ENCODE measurements around the gene TTC16.

The TTC16 gene

DNA sequence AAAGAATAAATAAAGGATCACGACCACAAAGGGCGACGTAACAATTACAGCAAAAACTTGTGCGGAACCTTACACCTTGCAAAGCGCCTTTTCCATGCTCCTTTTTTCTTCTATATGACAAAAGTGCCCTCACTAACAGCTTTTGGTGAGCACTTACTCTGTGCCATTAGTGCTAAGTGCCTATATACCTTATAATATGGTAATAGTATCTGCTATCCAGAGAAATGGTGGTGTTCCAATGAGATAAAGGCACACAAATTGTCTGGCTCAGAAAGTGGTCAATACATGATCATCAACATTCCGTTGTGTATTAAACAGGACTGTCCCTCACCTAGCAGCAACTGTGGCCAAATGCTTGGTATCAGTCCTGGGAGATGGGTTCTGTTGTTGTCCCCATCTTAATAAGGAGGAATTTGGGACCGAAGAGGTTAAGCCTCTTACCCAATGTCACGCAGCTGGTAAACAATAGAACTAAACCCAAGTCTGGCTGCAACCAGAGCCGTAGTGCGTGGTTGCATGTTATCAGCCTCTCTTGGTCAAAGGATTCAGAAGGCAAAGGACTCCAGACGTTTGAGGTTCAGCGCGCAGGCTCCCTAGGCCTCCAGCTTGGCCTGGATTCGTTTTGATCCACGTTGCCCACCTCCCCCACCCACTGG is 19.8 kb downstream of the TTC16 start:
- Histone ChIP-seq H3K27ac (ENCODE audit: low read depth, low read length) (no peak overlapping the region), H3K36me3 (ENCODE audit: insufficient read depth, low read length) (no peaks in the 10 kb centered on the region), H3K27me3 (ENCODE audit: control insufficient read depth in 1 of 2, insufficient read depth in 2 of 2, low read length in 2 of 2) (no peaks in the 10 kb centered on the region), H3K4me3 (ENCODE audit: low read depth in 1 of 2, low read length in 2 of 2) (no peak overlapping the region), H3K9ac (ENCODE audit: low read length) (no peak overlapping the region), H3K9me3 (ENCODE audit: low read length) (no peaks in the 10 kb centered on the region), H3K4me1 (ENCODE audit: insufficient read depth, low read length) (peaks cover 25% of the 10 kb centered on the region)

GRCh38 chr9:127738666-127739065 is 22.8 kb downstream of the TTC16 start:
- Histone ChIP-seq H3K27me3 (ENCODE audit: control insufficient read depth in 1 of 2, insufficient read depth in 2 of 2, low read length in 2 of 2) (peaks cover 0 to 10% of the 10 kb centered on the region in 2 donors), H3K4me1 (ENCODE audit: insufficient read depth, low read length) (peaks cover 19% of the 10 kb centered on the region), H3K9ac (ENCODE audit: low read length) (no peak overlapping the region), H3K36me3 (ENCODE audit: insufficient read depth, low read length) (no peaks in the 10 kb centered on the region), H3K9me3 (ENCODE audit: low read length) (no peaks in the 10 kb centered on the region), H3K27ac (ENCODE audit: low read depth, low read length) (no peak overlapping the region), H3K4me3 (ENCODE audit: low read depth in 1 of 2, low read length in 2 of 2) (no peak overlapping the region)

- no peaks in the 10 kb centered on the region for H3K36me3 ChIP-seq (ENCODE audit: insufficient read depth, low read length)
- H3K27me3 ChIP-seq (ENCODE audit: control insufficient read depth in 1 of 2, insufficient read depth in 2 of 2, low read length in 2 of 2): peaks cover 0 to 10% of the 10 kb centered on the region in 2 donors
- no peak overlapping the region for H3K4me3 ChIP-seq (ENCODE audit: low read depth in 1 of 2, low read length in 2 of 2)
- peaks cover 10% of the 10 kb centered on the region for H3K4me1 ChIP-seq (ENCODE audit: insufficient read depth, low read length)
- H3K27ac ChIP-seq (ENCODE audit: low read depth, low read length): peak overlapping the region; percentile 23
- H3K9ac ChIP-seq (ENCODE audit: low read length): no peak overlapping the region
- H3K9me3 ChIP-seq (ENCODE audit: low read length): no peaks in the 10 kb centered on the region
Observed at GRCh38 chr9:127739614-127740330, 23.9 kb downstream of the TTC16 start.

- Histone ChIP-seq H3K27me3 (ENCODE audit: control insufficient read depth in 1 of 2, insufficient read depth in 2 of 2, low read length in 2 of 2) (peaks cover 0 to 10% of the 10 kb centered on the region in 2 donors), H3K9me3 (ENCODE audit: low read length) (no peaks in the 10 kb centered on the region), H3K4me3 (ENCODE audit: low read depth in 1 of 2, low read length in 2 of 2) (no peak overlapping the region), H3K36me3 (ENCODE audit: insufficient read depth, low read length) (no peaks in the 10 kb centered on the region), H3K4me1 (ENCODE audit: insufficient read depth, low read length) (peaks cover 4% of the 10 kb centered on the region), H3K27ac (ENCODE audit: low read depth, low read length) (no peak overlapping the region), H3K9ac (ENCODE audit: low read length) (no peak overlapping the region)
Observed at GRCh38 chr9:127741831-127742434, 26.1 kb downstream of the TTC16 start.

- H3K9me3 ChIP-seq (ENCODE audit: low read length): no peaks in the 10 kb centered on the region
- peaks cover 0 to 10% of the 10 kb centered on the region in 2 donors for H3K27me3 ChIP-seq (ENCODE audit: control insufficient read depth in 1 of 2, insufficient read depth in 2 of 2, low read length in 2 of 2)
- no peak overlapping the region for H3K4me3 ChIP-seq (ENCODE audit: low read depth in 1 of 2, low read length in 2 of 2)
- H3K4me1 ChIP-seq (ENCODE audit: insufficient read depth, low read length): peaks cover 4% of the 10 kb centered on the region
- no peak overlapping the region for H3K9ac ChIP-seq (ENCODE audit: low read length)
- no peaks in the 10 kb centered on the region for H3K36me3 ChIP-seq (ENCODE audit: insufficient read depth, low read length)
- H3K27ac ChIP-seq (ENCODE audit: low read depth, low read length): no peak overlapping the region
Observed at GRCh38 chr9:127742435-127743088, 26.7 kb downstream of the TTC16 start.

DNA sequence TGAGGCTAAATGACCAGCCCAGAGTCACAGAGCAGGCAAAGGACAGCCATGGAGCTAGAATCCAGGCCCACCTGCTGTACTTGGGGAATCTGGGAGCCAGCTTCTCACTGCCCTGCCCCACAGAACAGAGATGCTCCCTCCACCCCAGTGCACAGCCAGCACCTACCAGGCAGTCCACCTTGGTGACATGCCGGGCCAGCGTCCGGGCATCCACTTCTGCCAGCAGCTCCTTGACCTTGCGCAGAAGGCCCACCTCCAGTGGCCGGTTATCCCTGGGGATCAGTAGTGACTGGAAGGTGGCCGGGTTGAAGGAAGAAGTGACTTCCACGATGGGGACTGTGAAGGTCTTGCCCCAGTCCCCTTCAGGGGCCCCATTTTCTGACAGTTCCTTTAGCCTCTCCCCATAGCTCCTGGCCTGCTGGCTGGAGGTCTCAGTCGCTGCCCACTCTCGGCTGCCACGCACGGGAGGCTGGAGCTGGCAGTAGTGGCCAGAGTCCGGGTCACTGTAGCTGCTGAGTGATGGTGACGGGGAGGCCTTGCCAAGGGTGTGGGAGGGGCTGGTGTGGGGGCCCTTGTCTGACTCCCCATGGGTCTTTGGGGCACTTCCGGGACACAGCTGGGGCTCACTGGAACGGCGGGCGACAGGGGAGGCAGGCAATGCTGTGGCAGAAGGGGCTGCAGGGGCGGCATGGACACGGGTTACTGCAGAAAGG is 28.7 kb downstream of the TTC16 start:
- H3K4me3 ChIP-seq (ENCODE audit: low read depth in 1 of 2, low read length in 2 of 2): no peak overlapping the region
- no peaks in the 10 kb centered on the region for H3K36me3 ChIP-seq (ENCODE audit: insufficient read depth, low read length)
- H3K9me3 ChIP-seq (ENCODE audit: low read length): no peaks in the 10 kb centered on the region
- H3K27me3 ChIP-seq (ENCODE audit: control insufficient read depth in 1 of 2, insufficient read depth in 2 of 2, low read length in 2 of 2): peaks cover 0 to 10% of the 10 kb centered on the region in 2 donors
- H3K27ac ChIP-seq (ENCODE audit: low read depth, low read length): no peak overlapping the region
- H3K9ac ChIP-seq (ENCODE audit: low read length): no peak overlapping the region
- peaks cover 4% of the 10 kb centered on the region for H3K4me1 ChIP-seq (ENCODE audit: insufficient read depth, low read length)

GRCh38 chr9:127746959-127747569 is 31.2 kb downstream of the TTC16 start:
- no peaks in the 10 kb centered on the region for H3K36me3 ChIP-seq (ENCODE audit: insufficient read depth, low read length)
- no peak overlapping the region for H3K27ac ChIP-seq (ENCODE audit: low read depth, low read length)
- no peaks in the 10 kb centered on the region for H3K4me1 ChIP-seq (ENCODE audit: insufficient read depth, low read length)

GRCh38 chr9:127749090-127749787 is 33.4 kb downstream of the TTC16 start:
- Histone ChIP-seq H3K36me3 (ENCODE audit: insufficient read depth, low read length) (no peaks in the 10 kb centered on the region), H3K9me3 (ENCODE audit: low read length) (no peaks in the 10 kb centered on the region), H3K4me1 (ENCODE audit: insufficient read depth, low read length) (no peaks in the 10 kb centered on the region), H3K9ac (ENCODE audit: low read length) (no peak overlapping the region), H3K4me3 (ENCODE audit: low read depth in 1 of 2, low read length in 2 of 2) (no peak overlapping the region), H3K27ac (ENCODE audit: low read depth, low read length) (no peak overlapping the region), H3K27me3 (ENCODE audit: control insufficient read depth in 1 of 2, insufficient read depth in 2 of 2, low read length in 2 of 2) (peaks cover 4 to 24% of the 10 kb centered on the region in 2 donors)

More at GRCh38 chr9:127746959-127747569, 31.2 kb downstream of the TTC16 start:
- Histone ChIP-seq H3K9ac (ENCODE audit: low read length) (no peak overlapping the region), H3K4me3 (ENCODE audit: low read depth in 1 of 2, low read length in 2 of 2) (no peak overlapping the region), H3K27me3 (ENCODE audit: control insufficient read depth in 1 of 2, insufficient read depth in 2 of 2, low read length in 2 of 2) (peaks cover 0 to 14% of the 10 kb centered on the region in 2 donors), H3K9me3 (ENCODE audit: low read length) (no peaks in the 10 kb centered on the region)

- no peaks in the 10 kb centered on the region for H3K36me3 ChIP-seq (ENCODE audit: insufficient read depth, low read length)
- no peak overlapping the region for H3K4me3 ChIP-seq (ENCODE audit: low read depth in 1 of 2, low read length in 2 of 2)
- H3K9ac ChIP-seq (ENCODE audit: low read length): no peak overlapping the region
- H3K4me1 ChIP-seq (ENCODE audit: insufficient read depth, low read length): no peaks in the 10 kb centered on the region
- H3K9me3 ChIP-seq (ENCODE audit: low read length): no peaks in the 10 kb centered on the region
- peaks cover 9 to 29% of the 10 kb centered on the region in 2 donors for H3K27me3 ChIP-seq (ENCODE audit: control insufficient read depth in 1 of 2, insufficient read depth in 2 of 2, low read length in 2 of 2)
- H3K27ac ChIP-seq (ENCODE audit: low read depth, low read length): no peak overlapping the region
Observed at GRCh38 chr9:127751269-127752054, 35.6 kb downstream of the TTC16 start.

DNA sequence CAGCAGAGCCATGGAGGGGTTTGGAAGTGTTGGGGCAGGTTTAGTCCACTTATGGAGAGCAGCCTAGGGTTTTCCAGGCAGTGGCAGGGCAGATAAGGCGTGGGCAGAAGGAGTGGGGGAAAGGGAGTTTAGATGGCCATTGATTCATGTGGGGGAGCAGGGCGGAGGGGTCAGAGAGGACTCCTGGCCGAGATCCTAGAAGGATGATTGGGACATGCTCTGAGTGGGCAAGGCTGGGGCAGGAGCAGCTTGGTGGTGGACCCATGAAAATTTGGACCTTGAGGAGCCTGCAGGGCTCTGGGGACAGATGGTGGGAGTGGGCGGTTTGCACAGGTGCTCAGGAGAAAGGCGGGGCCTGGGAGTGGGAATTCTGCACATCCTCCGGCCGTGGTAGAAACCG is 37.3 kb downstream of the TTC16 start:
- H3K4me3 ChIP-seq (ENCODE audit: low read depth in 1 of 2, low read length in 2 of 2): no peak overlapping the region
- H3K27me3 ChIP-seq (ENCODE audit: control insufficient read depth in 1 of 2, insufficient read depth in 2 of 2, low read length in 2 of 2): peaks cover 9 to 29% of the 10 kb centered on the region in 2 donors
- H3K4me1 ChIP-seq (ENCODE audit: insufficient read depth, low read length): no peaks in the 10 kb centered on the region
- no peaks in the 10 kb centered on the region for H3K36me3 ChIP-seq (ENCODE audit: insufficient read depth, low read length)
- H3K9ac ChIP-seq (ENCODE audit: low read length): no peak overlapping the region
- H3K27ac ChIP-seq (ENCODE audit: low read depth, low read length): no peak overlapping the region
- H3K9me3 ChIP-seq (ENCODE audit: low read length): no peaks in the 10 kb centered on the region
